ENCODE results near the gene DPEP1. TPM values are rescaled to one million over a fixed set of nuclear protein-coding genes. Genes with fewer than 3 reads are reported as not detected.
A peak's percentile ranks its signal among the peaks of the same experiment; 100 is the strongest.

DPEP1 gene
- polyA plus RNA-seq, 3 donors: not detected

DNA sequence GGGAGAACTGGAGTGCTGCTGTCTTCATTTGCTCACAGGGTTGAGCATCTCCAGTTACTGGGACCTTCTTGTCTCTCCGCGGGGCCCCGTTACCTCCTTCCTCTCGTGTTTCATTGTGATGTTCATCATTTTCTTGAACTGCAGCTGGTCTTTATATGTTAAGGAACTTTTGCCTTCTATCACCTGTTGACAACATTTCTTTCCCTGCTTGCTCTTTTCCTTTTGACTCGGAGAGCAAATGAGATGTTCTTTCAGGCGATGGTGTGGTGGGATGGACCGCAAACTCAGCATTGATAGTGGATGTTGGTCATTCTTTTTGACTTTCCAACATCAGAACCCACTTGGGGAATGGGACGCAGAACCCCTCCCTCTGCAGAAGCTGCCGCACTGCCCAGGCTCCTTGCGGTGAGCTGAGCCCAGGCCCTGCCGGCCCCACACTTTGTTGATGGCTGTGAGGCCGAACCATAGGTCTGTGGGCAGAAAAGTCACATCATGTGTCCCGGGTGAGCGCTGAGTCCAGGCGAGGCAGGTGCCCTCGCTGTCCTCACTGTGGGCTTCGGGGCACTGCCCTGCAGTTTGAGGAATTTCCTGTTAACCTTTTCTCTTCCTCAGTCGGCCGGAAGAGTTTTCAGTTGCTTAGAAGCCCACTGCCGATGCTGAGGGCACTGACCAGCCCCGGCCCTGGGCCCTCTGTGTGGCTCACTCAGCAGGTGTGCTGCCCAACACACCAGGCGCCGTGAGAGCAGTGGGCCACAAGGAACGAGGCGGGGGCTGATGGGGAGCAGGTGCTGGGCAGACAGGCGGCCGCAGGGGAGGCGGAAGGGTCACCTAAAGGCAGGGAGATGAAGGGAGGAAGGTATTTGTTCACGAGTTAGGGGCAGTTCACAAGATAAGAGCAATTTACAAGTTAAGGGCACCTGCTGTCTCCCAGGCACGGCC is 45.5 kb upstream of the DPEP1 start:
- intact Hi-C loops (cut with micrococcal nuclease): no loop called here
- Histone ChIP-seq H3K4me2 (replicated peaks; ENCODE audit: extremely low read depth, low read length, poor library complexity, severe bottlenecking) (no peak overlapping the region), H3K36me3 (replicated peaks in 1 of 2; ENCODE audit: control insufficient read depth in 1 of 2, insufficient read depth in 2 of 2, low read length in 2 of 2) (peaks cover 20 to 21% of the 10 kb centered on the region in 2 donors), H3K79me2 (ENCODE audit: insufficient read depth, low read length) (no peaks in the 10 kb centered on the region), H3K27ac (ENCODE audit: low read depth in 1 of 2, low read length in 2 of 2) (no peak overlapping the region), H3K4me3 (replicated peaks in 1 of 3; ENCODE audit: low read depth in 2 of 3, low read length in 3 of 3) (no peak overlapping the region), H2AFZ (ENCODE audit: insufficient read depth, low read depth, low read length, poor library complexity, severe bottlenecking) (no peak overlapping the region), H3K27me3 (ENCODE audit: control insufficient read depth in 2 of 2, insufficient read depth in 2 of 2, low read length in 2 of 2) (peaks cover 0 to 3% of the 10 kb centered on the region in 2 donors), H3K4me1 (ENCODE audit: control insufficient read depth in 1 of 2, insufficient read depth in 2 of 2, low read length in 2 of 2) (peaks cover 18 to 26% of the 10 kb centered on the region in 2 donors), H3K9me3 (replicated peaks in 1 of 2; ENCODE audit: control insufficient read depth in 1 of 2, insufficient read depth in 1 of 2, low read length in 2 of 2) (no peaks in the 10 kb centered on the region), H3K9ac (ENCODE audit: insufficient read depth, low read length, poor library complexity, severe bottlenecking) (no peak overlapping the region), H4K20me1 (ENCODE audit: insufficient read depth, low read length) (peaks cover 33% of the 10 kb centered on the region)
- no peak overlapping the region for H3K4me3 Mint-ChIP-seq
- no peaks in the 10 kb centered on the region for H3K9me3 Mint-ChIP-seq
- DNase-seq: no peak
- no peak overlapping the region for H3K27ac Mint-ChIP-seq
- peaks cover 17 to 21% (median 19%) of the 10 kb centered on the region in 3 donors for H3K27me3 Mint-ChIP-seq (ENCODE audit: low read depth in 3 of 3)
- H3K36me3 Mint-ChIP-seq: peaks cover 26 to 27% of the 10 kb centered on the region in 2 donors
- TF ChIP-seq, protein P1, sequence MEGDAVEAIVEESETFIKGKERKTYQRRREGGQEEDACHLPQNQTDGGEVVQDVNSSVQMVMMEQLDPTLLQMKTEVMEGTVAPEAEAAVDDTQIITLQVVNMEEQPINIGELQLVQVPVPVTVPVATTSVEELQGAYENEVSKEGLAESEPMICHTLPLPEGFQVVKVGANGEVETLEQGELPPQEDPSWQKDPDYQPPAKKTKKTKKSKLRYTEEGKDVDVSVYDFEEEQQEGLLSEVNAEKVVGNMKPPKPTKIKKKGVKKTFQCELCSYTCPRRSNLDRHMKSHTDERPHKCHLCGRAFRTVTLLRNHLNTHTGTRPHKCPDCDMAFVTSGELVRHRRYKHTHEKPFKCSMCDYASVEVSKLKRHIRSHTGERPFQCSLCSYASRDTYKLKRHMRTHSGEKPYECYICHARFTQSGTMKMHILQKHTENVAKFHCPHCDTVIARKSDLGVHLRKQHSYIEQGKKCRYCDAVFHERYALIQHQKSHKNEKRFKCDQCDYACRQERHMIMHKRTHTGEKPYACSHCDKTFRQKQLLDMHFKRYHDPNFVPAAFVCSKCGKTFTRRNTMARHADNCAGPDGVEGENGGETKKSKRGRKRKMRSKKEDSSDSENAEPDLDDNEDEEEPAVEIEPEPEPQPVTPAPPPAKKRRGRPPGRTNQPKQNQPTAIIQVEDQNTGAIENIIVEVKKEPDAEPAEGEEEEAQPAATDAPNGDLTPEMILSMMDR (IDR thresholded peaks at IDR 0.05): no peak
- 97% methylated on average over 13 of the region's 30 CpGs for WGBS (ENCODE audit: insufficient coverage)
- peaks cover 44% of the 10 kb centered on the region for H3K4me1 Mint-ChIP-seq

GRCh38 chr16:89569506-89570341 is 43.7 kb upstream of the DPEP1 start:
- peaks cover 28% of the 10 kb centered on the region for H3K4me1 Mint-ChIP-seq
- WGBS (ENCODE audit: insufficient coverage): 96% methylated on average over 15 of the region's 23 CpGs
- H3K27ac Mint-ChIP-seq: peak overlapping the region in 1 of 7 donors; percentile 77
- no peak overlapping the region for H3K4me3 ChIP-seq (replicated peaks in 1 of 3; ENCODE audit: low read depth in 2 of 3, low read length in 3 of 3)
- H3K4me1 ChIP-seq (ENCODE audit: control insufficient read depth in 1 of 2, insufficient read depth in 2 of 2, low read length in 2 of 2): peaks cover 16 to 21% of the 10 kb centered on the region in 2 donors
- H2AFZ ChIP-seq (ENCODE audit: insufficient read depth, low read depth, low read length, poor library complexity, severe bottlenecking): no peak overlapping the region
- intact Hi-C loops (cut with micrococcal nuclease): loop anchor here in 1 of 2 donors (10.0 kb wide), 1 partner anchor 75 kb away; no protein-coding TSS in a partner anchor
- DNase-seq: no peak
- TF ChIP-seq, protein P1 (IDR thresholded peaks at IDR 0.05): no peak
- no peaks in the 10 kb centered on the region for H3K9me3 ChIP-seq (replicated peaks in 1 of 2; ENCODE audit: control insufficient read depth in 1 of 2, insufficient read depth in 1 of 2, low read length in 2 of 2)
- H3K79me2 ChIP-seq (ENCODE audit: insufficient read depth, low read length): no peaks in the 10 kb centered on the region
- no peak overlapping the region for H3K9ac ChIP-seq (ENCODE audit: insufficient read depth, low read length, poor library complexity, severe bottlenecking)
- H3K4me2 ChIP-seq (replicated peaks; ENCODE audit: extremely low read depth, low read length, poor library complexity, severe bottlenecking): no peak overlapping the region
- H3K27me3 Mint-ChIP-seq (ENCODE audit: low read depth in 3 of 3): peaks cover 28 to 39% (median 33%) of the 10 kb centered on the region in 3 donors
- H3K27ac ChIP-seq (ENCODE audit: low read depth in 1 of 2, low read length in 2 of 2): no peak overlapping the region
- H3K4me3 Mint-ChIP-seq: no peak overlapping the region
- H3K27me3 ChIP-seq (ENCODE audit: control insufficient read depth in 2 of 2, insufficient read depth in 2 of 2, low read length in 2 of 2): peaks cover 5 to 17% of the 10 kb centered on the region in 2 donors
- H3K36me3 ChIP-seq (replicated peaks in 1 of 2; ENCODE audit: control insufficient read depth in 1 of 2, insufficient read depth in 2 of 2, low read length in 2 of 2): peaks cover 2 to 3% of the 10 kb centered on the region in 2 donors
- peaks cover 15% of the 10 kb centered on the region for H4K20me1 ChIP-seq (ENCODE audit: insufficient read depth, low read length)
- H3K9me3 Mint-ChIP-seq: peaks cover 0 to under 1% (median 0%) of the 10 kb centered on the region in 7 donors
- peaks cover 8 to 9% of the 10 kb centered on the region in 2 donors for H3K36me3 Mint-ChIP-seq

All from CD14-positive monocyte (primary cell).